Measurements from ENCODE around the gene UVRAG.

- TF ChIP-seq CTCF (IDR thresholded peaks at IDR 0.05) = no peak
- no peak for TF ChIP-seq POLR2AphosphoS5 (IDR thresholded peaks at IDR 0.05; ENCODE audit: low read depth, low read length)
- no peak for TF ChIP-seq REST (IDR thresholded peaks at IDR 0.05; ENCODE audit: insufficient read depth in 1 of 2, low read depth in 2 of 2, low read length in 1 of 2)
- no peak for TF ChIP-seq SIN3A (IDR thresholded peaks at IDR 0.05; ENCODE audit: borderline replicate concordance, insufficient read depth, low read depth, low read length)
- peak; percentile 29; the same call in 1 of the 2 replicates for TF ChIP-seq TCF7L2 (IDR thresholded peaks at IDR 0.05; ENCODE audit: low read depth, low read length)
These were observed 101.9 kb downstream of the UVRAG start for GRCh38 chr11:75916882-75917281.

All from Panc1 (cell line).